SIG-M5 treated with dmso at 0.1 percent for 504 hours (cell line): ENCODE results near the gene FLCN.
"Not testable (repeated sequence)": the region's sequence is repeated elsewhere in the genome, so short reads cannot be mapped to it uniquely, and the experiment has no call there.

ENCODE experiments used
- DNase-seq: peaks from one replicate; lab custom pipeline; 2025; ENCODE audit not compliant: unreplicated experiment; lab: John Stamatoyannopoulos, UW

Gene FLCN

DNA sequence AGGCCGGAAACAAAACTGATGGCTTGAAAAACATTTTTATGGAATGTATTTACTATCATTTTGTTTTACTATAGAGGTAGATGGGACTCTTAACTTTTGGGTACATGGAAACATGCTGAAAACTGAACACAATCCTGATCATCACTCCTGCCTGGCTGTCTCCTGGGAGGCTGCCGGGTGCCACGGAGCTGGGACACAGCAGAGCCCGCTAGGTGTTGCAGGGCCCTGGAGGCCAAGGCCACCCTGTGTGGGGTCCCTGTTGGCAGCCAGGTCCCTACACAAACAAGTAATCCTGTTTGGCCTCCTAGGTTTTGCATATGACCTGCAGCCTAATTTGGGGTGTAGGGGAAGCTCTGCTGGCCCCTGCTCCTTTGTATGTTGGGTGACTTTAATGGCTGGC is 48.4 kb downstream of the FLCN start:
- no peak for DNase-seq

- DNase-seq = no peak
Observed at GRCh38 chr17:17186551-17187505, 50.1 kb downstream of the FLCN start.

DNA sequence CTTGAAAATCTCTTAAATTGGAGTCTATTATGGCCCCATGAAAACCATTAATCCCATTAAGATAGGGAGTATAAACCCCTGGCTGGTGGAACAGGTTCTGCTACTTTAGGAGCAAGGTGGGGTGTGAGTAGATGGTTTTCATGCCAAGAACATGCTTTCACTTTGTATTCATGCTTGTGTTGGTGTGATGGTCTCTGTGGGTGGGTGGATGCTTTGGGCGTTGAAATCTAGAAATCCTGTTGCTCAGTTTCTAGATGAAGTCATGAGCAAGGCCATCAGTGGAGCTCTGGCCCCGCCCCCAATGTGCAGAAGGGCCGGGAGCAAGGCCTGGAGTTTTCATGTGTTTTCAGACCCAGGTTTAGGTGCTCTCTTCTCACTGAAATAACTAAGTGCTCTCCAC is 50.9 kb downstream of the FLCN start:
- DNase-seq = no peak

DNA sequence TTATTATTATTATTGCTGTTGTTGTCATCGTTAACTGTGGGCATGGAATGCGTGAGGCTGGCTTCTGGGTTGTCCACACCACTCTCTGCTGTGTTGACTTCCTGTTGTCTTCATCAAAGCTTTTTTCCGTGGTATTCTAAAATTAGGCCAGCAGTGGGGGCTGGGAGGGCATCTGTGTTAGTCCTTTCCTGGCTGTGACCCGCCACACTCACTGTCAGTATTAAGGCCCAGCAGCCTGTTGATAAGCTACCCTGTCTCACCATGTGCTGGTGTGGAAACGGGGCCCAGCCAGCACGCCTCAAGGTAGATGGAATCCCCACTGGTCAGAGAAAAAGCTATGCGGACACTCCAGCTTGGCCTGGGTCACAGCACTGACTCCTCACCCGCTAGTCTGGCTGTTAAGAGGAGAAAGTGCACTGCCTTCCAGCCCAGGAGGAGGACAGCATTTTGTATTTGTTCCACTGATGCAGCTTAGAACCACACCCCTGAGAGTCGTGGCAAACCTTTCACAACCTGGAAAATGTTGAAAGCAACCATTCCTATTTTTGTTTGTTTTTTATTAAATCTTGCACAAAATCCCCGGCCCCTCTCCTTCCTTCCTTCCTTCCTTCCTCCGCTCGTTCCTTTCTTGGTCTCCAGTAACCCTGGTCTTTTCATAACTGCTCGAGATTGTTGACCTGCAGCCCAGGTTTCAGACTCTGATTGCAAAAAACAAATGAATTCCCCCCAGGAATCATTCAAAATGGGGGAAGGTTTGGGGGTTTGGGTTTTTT is 51.8 kb downstream of the FLCN start:
- DNase-seq = not testable (repeated sequence)

- DNase-seq = no peak
Observed at GRCh38 chr17:17183744-17184143, 53.2 kb downstream of the FLCN start.

GRCh38 chr17:17182598-17183136 is 54.3 kb downstream of the FLCN start:
- DNase-seq = no peak

DNA sequence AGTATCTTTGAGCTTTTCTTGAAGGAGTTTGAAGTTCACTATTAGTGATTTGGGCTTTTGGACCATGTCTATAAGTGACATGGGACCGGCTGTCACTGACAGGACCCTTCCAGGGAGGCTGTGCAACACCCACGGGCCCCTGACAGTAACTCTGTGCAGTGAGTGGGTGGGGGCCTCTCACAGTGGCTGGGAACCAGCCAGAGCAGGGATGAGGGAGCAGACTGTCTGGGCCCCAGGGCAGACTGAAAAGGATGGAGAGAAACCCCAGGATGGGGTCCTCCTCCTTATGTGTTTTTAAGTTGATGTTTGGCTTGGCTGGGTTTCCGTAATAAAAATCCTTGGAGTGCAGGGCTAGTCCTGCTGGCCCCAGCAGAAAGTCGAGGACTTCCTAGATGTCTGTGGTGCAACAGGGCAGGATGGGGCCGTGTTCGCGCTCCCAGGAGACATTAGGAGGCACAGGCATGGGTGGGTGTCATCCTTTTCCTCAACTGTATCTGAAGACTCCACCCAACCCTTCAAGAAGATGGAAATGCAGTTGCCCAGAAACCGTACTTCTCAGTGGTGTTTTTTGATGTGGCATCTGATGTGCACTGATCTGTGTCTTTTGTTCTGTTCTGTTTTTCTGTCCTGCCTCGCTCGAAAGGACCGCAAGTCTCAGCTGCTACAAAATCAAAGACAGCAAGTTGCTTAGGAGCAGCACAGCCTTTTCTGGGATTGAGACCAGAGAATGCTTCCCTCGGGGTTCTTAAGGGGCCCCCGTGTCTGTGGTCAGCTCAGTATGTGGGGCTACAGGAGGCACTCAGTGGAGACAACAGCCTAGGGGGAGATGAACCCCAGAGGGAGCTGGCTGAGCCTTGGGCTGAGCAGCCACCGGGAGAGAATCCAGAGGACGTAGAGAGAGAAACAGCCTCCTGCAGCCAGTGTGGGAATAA is 55.0 kb downstream of the FLCN start:
- DNase-seq = no peak

GRCh38 chr17:17180741-17181525 is 56.0 kb downstream of the FLCN start:
- DNase-seq = no peak

- no peak for DNase-seq
Observed at GRCh38 chr17:17180141-17180603, 56.8 kb downstream of the FLCN start.

DNA sequence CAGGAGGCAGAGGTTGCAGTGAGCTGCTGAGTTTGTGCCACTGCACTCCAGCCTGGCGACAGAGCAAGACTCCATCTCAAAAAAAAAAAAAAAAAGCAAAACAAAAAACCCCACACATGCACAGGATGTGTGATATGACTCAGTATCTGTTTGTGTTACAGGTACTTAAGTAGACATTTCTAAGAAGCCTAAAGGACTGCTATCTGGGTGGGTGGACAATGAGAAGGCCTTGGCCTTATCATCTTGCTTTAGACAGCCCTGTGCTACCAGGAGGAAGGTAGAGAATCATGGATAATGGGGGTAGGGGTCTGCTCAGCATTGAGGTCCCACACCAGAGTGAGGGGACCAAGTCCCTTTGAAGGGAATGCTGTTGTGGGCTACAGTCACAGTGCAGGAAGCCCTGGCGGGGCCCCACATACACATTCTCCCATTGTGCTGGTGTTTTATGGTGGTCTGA is 57.6 kb downstream of the FLCN start:
- DNase-seq = no peak

DNA sequence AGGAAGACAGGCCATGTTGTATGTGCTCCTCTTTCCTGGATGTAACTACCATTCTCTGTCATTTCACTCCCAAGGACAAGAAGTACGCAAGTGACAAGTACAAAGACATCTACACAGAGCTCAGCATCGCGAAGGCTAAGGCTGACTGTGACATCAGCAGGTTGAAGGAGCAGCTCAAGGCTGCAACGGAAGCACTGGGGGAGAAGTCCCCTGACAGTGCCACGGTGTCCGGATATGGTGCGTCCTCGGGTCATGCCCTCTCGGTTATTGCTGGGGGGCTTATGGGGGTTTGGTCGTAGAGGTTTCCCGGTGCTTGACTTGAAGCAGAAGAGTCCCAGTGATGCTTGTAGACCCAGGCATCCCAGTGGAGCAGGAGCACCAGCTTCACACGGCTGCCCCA is 59.8 kb downstream of the FLCN start:
- no peak for DNase-seq

GRCh38 chr17:17176341-17176740 is 60.6 kb downstream of the FLCN start:
- DNase-seq = no peak

DNA sequence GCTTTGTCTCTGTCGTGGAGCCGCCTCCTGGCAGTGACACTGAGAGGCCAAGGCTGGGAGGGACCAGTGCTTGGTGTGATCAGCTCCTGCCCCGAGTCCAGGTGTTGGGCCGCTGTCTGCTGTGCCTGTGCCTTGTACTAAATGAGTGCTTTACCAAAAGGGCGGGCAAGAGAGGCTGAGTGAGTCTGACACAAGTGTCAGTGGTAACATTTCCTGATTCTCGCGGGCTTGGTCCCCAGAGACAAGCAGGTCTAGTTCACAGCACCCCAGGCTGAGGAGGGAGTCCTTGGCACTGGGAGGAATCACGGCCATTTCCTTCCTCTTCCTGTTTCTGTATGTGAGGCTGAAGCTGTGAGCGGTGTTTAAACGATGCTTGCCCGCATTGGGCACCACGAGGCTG is 61.1 kb downstream of the FLCN start:
- DNase-seq = no peak

DNA sequence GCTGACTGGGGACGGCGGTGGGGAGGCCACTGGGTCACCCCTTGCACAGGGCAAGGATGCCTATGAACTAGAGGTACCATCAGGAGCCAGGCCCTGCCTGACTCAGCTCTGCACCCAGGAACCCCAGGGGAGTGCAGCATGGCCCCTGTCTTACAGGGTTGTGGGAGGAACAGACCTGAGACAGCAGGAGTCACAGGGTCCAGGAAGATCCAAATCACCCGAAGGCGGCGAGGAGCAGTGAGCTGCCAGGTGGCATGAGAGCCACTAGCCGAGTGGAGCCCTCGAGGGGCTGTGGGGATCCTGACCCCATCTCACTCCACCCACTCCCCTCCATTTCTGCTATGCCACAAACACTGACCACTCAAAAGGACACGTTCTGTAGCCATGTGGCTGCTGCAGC is 61.6 kb downstream of the FLCN start:
- no peak for DNase-seq

GRCh38 chr17:17173921-17174320 is 63.0 kb downstream of the FLCN start:
- DNase-seq = no peak

- DNase-seq = no peak
Observed at GRCh38 chr17:17172990-17173389, 64.0 kb downstream of the FLCN start.

- no peak for DNase-seq
Observed at GRCh38 chr17:17172001-17172939, 64.7 kb downstream of the FLCN start.

DNA sequence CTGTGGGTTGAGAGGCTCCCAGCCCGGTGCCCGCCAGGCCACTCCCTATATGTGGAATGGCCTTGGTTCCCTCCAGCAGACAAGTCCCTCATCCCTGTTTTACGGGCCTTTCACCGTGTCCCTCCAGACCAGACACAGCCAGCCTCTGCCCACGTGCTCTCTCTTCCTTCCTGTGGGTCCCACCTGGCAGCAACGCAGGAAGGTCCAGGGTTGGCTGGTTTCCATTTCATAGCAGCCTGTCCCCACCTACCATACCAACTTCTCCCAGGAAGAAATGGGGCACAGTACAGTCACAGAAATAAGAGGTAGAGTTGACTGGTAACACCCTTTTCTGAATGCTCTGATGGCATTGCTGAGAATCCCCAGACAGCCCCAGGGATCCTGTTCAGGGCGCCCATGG is 65.8 kb downstream of the FLCN start:
- DNase-seq = no peak
